Retinal pigment epithelial cell (primary cell): Measurements from ENCODE around the gene LMNTD2.

Source experiments
- DNase-seq: peaks from one replicate; pipeline ENCODE4 v3.0.0-alpha.2; 2010; ENCODE audit warnings: low read depth
- H3K4me3 ChIP-seq: 2 replicates; pipeline ENCODE4 v1.5.1; 2011; ENCODE audit warnings: mild to moderate bottlenecking, low read length, control low read depth, moderate library complexity
- CTCF ChIP-seq: conservative IDR thresholded peaks from 2 replicates; pipeline ENCODE4 v1.5.1; 2011; ENCODE audit warnings: low read depth, low read length, control low read depth, inconsistent platforms

The LMNTD2 gene

DNA sequence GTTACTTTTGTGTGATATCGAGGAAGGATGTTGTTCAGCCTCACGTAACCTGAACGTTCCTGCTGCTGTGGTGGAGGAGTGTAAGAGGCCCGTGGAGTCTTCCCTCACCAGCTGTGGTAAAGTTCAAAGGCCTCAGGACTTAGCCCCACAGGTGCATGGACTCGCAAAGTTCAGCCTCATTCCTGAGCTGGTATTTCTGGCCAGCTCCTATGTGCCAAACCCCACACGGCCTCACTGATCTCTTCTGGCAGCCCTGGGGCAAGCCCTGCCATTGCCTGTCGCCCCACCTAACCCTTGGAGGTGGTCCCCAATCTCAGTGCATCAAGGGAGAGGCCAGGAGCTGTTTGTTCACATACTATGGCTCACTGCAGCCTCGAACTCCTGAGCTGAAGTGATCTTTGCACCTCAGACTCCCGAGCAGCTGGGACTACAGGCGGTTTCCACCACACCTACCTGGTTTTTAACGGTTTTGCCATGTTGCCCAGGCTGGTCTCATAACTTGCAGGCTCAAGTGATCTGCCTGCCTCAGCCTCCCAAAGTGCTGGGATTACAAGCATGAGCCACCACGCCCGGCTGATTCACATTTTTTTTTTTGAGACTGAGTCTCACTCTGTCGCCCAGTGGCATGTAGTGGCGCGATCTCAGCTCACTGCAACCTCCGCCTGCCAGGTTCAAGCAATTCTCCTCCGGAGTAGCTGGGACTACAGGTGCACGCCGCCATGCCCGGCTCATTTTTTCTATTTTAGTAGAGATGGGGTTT is 17.9 kb upstream of the LMNTD2 start:
- H3K4me3 ChIP-seq, result peak overlapping the region; percentile 8
- no peak for DNase-seq
- no peak for TF ChIP-seq CTCF

DNA sequence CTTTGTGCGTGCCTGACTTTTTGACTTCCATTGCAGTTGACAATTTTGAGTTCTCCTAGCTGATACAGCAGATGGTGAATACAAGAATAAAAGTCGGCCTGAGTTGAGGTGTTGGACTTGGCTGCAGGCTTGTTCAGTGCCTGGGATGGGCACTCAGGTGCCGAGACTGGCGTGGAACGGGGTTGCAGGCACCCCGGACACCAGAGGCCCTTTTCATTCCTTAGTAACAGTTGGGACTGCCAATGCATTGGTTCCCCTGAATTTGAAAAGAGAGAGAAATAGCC is 17.0 kb upstream of the LMNTD2 start:
- peak overlapping the region; percentile 92 for H3K4me3 ChIP-seq
- no peak for DNase-seq
- no peak for TF ChIP-seq CTCF

DNA sequence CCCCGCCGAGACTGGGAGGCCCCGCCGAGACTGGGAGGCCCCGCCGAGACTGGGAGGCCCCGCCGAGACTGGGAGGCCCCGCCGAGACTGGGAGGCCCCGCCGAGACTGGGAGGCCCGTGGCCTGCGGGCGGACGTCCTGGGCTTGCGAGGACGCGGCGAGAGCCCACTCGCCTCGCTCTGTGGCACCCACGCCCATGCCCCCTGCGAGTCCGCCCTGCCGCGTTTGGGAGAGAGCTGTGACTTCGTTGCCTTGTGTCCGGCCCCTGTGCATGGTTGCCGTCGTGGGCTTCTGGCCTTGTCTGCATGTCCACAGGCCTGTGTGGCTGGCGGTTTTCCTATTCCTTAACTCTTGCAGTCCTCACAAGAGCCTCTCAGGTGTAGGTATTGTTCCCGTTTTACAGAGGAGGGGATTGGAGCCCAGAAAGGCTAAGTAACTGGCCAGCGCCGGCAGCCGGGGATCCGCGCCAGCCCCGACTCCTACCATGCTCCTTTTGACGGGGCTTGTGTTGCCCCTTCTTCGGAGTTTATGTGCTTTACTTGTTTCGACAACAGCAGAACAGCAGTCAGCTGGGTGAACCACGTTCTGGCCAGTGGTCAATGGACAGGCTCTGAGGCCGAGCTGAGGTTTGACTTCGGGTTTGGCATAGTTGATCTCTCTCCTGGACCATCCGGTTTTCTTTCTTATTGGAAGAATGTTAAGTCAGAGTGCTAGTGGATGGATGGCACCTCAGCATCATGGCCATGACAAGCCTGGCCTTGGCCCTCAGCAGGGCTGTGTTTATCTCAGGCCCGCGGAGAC is 16.5 kb upstream of the LMNTD2 start:
- peak overlapping the region; percentile 92 for H3K4me3 ChIP-seq
- TF ChIP-seq CTCF, result no peak
- DNase-seq, result no peak

DNA sequence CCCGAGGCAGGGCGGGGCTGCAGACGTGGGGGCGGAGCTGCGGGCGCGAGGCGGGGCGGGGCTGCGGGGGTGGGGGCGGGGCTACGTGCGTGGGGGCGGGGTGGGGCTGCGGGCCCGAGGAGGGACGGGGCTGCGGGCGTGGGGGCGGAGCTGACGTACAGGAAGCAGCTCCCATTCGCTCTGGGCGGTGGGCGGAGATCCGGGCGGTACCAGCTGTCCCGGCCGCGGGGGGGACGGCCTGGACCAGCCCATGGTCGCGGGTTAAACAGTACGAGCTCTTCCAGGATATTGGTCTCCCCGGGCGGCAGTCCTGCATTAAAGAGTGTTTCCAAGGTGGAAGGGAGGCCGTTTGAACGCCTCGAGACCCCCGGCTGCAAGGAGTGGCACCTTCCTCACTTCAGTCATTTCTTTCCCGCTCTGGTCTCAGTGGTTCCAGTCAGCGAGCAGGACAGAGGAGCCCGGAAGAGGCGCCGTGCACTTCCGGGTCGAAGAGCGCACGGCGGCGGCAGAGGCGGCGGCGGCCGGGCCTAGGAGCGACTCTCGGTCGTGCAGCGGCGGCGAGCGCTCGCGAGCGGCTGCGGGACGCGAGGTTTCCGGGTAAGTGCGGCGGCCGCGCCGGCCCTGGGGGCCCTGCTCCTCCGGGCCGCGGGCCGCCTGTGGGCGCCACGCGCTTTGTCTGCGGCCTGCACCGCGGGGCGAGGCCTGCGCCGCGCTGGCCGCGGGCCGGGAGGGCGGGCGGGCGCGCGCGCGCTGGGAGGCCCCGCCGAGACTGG is 15.6 kb upstream of the LMNTD2 start, which contains the start of gene PHRF1:
TSS of gene PHRF1 (plus strand) at position 475 of the 773 bp plus-strand sequence. CDS start 5,043 bp downstream, outside the sequence.
- DNase-seq, result peak; percentile 68
- H3K4me3 ChIP-seq, result peak within 1 kb of the TSS; percentile 92

DNA sequence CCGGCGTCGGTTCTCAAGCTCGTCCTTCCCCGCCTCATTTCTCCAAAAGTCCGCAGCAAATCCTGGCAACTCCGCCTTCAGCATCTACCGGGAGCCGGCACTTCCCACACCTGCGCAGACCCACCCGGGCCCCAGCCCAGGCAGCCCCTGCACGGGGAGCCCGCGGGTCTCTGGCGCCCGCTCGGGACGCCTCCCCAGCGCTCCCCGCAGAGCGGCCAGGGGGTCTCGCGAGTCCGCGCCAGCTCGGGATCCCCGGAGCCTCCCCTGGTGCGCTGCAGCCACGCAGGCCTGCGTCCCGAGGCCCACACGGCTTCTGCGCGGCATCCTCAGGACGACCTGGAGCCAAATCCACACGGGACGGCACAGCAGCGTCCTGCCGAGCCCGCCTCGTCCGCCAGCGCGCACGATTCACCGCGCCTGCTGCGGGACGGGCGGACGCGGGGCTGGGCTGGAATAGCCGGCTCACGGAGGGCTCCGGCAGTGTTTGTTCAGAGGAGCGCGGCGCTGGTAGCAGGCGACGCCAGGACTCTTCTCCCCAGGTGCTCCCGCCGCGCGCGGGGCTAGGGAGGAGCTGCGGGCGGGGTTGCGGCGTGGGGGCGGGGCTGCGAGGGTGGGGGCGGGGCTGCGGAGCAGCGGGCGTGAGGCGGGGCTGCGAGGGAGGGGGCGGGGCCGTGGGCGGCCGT is 14.9 kb upstream of the LMNTD2 start:
- DNase-seq, result no peak

More for the DNA sequence above, 15.6 kb upstream of the LMNTD2 start, which contains the start of gene PHRF1:
- TF ChIP-seq CTCF, result no peak

More for the DNA sequence above, 14.9 kb upstream of the LMNTD2 start:
- H3K4me3 ChIP-seq, result peak overlapping the region; percentile 49
- no peak for TF ChIP-seq CTCF
